Esophagus squamous epithelium (tissue), 4 donors: ENCODE results near the gene MSX2.

Source experiments
- CTCF ChIP-seq, 6 experiments: fragments of 450-650 bp in 4 of 6; fragments of 200-600 bp in 2 of 6; sonication (generic) in 2 of 6; IDR thresholded peaks; one replicate each; pipeline ENCODE4 v1.5.1; 2016 to 2019; ENCODE audit warnings: antibody characterized with exemption in 6 of 6, mild to moderate bottlenecking in 4 of 6, moderate library complexity in 4 of 6
- POLR2A ChIP-seq, 4 donors: fragments of 450-650 bp; IDR thresholded peaks; one replicate each; pipeline ENCODE4 v1.6.1; 2017; ENCODE audit warnings: antibody characterized with exemption in 4 of 4, mild to moderate bottlenecking in 4 of 4, moderate library complexity in 3 of 4

GRCh38 chr5:174699131-174699530, 25.3 kb upstream of the MSX2 start:
- TF ChIP-seq CTCF (IDR thresholded peaks at IDR 0.05) (no peak), POLR2A (IDR thresholded peaks at IDR 0.05) (no peak)
